Left lung (tissue), 10 donors: ENCODE measurements around the gene SSPN. TPM values are rescaled to one million over a fixed set of nuclear protein-coding genes. Genes with fewer than 3 reads are reported as not detected.

Experiments
- ATAC-seq: fragments of 200-7000 bp; cut with Tn5 transposase; one replicate; pipeline ENCODE4 v1.9.1; 2020; ENCODE audit warnings: moderate library complexity
- DNase-seq, 4 donors: peaks; one replicate each; pipeline ENCODE4 v3.0.0-alpha.2; 2013 to 2020
- H3K27ac ChIP-seq, 2 donors: fragments of 200-600 bp; sonication (generic) in 1 of 2; one replicate each; pipeline versions ENCODE4 v1.5.0 to v1.8.0; 2020 to 2021
- H3K27me3 ChIP-seq, 2 donors: fragments of 200-600 bp; sonication (generic) in 1 of 2; one replicate each; pipeline versions ENCODE4 v1.5.0 to v1.8.0; 2020 to 2021
- H3K36me3 ChIP-seq, 2 donors: fragments of 200-600 bp; sonication (generic) in 1 of 2; one replicate each; pipeline versions ENCODE4 v1.5.0 to v1.8.0; 2020 to 2021
- H3K4me1 ChIP-seq, 2 donors: fragments of 200-600 bp; one replicate each; pipeline ENCODE4 v1.8.0; 2021
- H3K4me3 ChIP-seq, 2 donors: fragments of 200-600 bp; sonication (generic) in 1 of 2; one replicate each; pipeline versions ENCODE4 v1.5.0 to v1.8.0; 2020 to 2021; ENCODE audit warnings: mild to moderate bottlenecking in 1 of 2
- H3K9me3 ChIP-seq, 2 donors: fragments of 200-600 bp; sonication (generic) in 1 of 2; one replicate each; pipeline versions ENCODE4 v1.5.0 to v1.8.0; 2020 to 2021
- intact Hi-C, 2 donors: fragments of 100-400 bp; cut with DNase I; formaldehyde crosslinking; loops; one replicate each; pipeline versions ENCODE4 v1.11.2 to v1.14.2; 2022
- polyA plus RNA-seq, 6 donors: library from polyadenylated mRNA; unstranded; fragments of 120-200 nt; gene quantifications; one replicate each; pipeline ENCODE4 v1.2.1, GENCODE V29; 2013; ENCODE audit not compliant: insufficient read length in 6 of 6
- total RNA-seq, 2 donors: library from RNA; stranded (reverse); fragmentation: NEBNext Ultra II Directional; extraction: Animal tissue kit (Norgen Biotek cat#: 25700); gene quantifications; one replicate each; pipeline ENCODE4 v1.2.1, GENCODE V29; 2021
- TF ChIP-seq, protein P1 (sequence below), 2 donors: fragments of 200-600 bp; sonication (generic) in 1 of 2; IDR thresholded peaks; one replicate each; pipeline versions ENCODE4 v1.5.0 to v1.8.0; 2021; ENCODE audit warnings: antibody characterized with exemption in 2 of 2
- donor health status: DM: no; HTN: yes; CAD: no.
- donor health status: DM: no; HTN: no; CAD: no.

The SSPN gene
- total and polyA plus RNA-seq, 8 donors: 6.9 to 18.6 (median 14.7) TPM

DNA sequence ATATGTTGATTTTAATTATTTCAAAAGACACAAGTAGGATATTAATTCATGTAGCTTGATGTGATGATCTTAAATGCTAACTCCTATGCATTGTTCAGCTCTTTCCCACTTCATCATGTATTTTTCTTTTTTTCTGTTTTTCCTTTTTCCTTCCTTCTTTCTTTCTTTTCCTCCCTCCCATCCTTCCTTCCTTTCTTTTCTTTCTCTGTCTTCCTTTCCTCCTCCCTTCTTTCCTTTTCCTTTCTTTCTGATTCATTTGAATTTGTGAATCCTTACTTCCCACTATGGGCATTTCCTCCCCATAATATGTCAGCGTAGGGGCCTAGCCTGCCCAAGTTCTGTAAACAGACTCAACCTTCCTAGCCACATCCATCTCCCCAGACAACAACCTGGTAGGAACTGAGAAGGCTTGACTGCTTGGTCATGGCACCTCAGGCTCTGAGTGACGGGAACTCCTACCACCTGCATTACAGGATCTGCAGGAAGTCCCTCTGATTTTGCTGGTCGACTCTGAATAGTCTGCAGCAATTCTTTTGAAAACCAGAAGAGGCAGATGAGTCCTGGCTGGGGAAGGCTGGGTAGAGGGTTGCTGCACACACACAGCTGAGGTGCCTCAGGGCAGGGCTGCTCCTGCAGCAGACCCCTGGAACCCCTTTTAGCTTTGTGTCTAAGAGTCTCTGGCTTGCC lies 37.2 kb upstream of the SSPN start:
- no peak overlapping the region for H3K4me3 ChIP-seq
- no peak overlapping the region for H3K27ac ChIP-seq
- H3K27me3 ChIP-seq: no peaks in the 10 kb centered on the region
- intact Hi-C loops: no loop called here
- TF ChIP-seq, protein P1, sequence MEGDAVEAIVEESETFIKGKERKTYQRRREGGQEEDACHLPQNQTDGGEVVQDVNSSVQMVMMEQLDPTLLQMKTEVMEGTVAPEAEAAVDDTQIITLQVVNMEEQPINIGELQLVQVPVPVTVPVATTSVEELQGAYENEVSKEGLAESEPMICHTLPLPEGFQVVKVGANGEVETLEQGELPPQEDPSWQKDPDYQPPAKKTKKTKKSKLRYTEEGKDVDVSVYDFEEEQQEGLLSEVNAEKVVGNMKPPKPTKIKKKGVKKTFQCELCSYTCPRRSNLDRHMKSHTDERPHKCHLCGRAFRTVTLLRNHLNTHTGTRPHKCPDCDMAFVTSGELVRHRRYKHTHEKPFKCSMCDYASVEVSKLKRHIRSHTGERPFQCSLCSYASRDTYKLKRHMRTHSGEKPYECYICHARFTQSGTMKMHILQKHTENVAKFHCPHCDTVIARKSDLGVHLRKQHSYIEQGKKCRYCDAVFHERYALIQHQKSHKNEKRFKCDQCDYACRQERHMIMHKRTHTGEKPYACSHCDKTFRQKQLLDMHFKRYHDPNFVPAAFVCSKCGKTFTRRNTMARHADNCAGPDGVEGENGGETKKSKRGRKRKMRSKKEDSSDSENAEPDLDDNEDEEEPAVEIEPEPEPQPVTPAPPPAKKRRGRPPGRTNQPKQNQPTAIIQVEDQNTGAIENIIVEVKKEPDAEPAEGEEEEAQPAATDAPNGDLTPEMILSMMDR (IDR thresholded peaks at IDR 0.05): no peak
- DNase-seq: no peak
- ATAC-seq: no peak
- peaks cover 0 to 4% of the 10 kb centered on the region in 2 donors for H3K4me1 ChIP-seq
- no peaks in the 10 kb centered on the region for H3K36me3 ChIP-seq
- no peaks in the 10 kb centered on the region for H3K9me3 ChIP-seq

DNA sequence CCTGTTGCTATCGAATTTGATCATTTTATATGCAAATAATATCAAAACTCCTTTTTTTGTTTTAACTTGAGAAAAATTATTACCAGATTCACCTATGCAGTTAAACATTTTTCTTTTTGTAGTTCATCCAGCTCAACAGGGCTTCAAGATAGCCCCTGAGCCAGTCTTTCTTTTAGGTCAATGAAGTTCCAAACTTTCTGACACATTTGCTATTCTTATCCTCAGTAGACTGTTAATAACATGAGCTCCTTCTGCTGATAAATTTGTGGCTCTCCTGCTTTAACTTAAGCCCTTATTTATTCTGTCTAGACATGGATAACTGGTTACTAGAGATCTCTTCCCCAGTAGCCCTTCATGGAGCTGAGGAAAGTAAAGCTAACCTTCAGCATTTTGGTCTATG lies 33.2 kb upstream of the SSPN start:
- Histone ChIP-seq H3K27ac (no peak overlapping the region), H3K27me3 (no peaks in the 10 kb centered on the region), H3K4me3 (no peak overlapping the region), H3K36me3 (no peaks in the 10 kb centered on the region), H3K9me3 (no peaks in the 10 kb centered on the region), H3K4me1 (no peaks in the 10 kb centered on the region)
- intact Hi-C loops: no loop called here
- ATAC-seq (no peak), DNase-seq (no peak)
- TF ChIP-seq, protein P1 (IDR thresholded peaks at IDR 0.05): no peak

DNA sequence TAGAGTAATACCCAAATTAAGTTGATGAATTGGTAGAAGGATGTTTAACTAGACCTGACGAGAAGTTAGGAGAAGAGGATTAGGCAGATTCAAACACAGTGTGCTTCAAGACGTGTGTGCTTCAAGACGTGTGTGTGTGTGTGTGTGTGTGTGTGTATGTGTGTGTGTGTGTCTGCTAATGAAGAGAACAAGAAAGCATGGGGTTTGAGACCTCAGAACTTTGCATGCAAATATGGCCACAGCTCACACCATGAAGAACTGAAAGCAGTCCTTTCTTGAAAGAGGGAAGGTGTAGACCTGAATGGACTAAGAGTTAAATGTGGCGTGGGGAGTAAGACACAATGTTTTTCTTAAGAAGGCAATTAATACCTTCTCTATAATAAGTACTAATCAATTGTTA lies 32.5 kb upstream of the SSPN start:
- ATAC-seq: no peak
- no peak for DNase-seq
- Histone ChIP-seq H3K36me3 (no peaks in the 10 kb centered on the region), H3K4me3 (no peak overlapping the region), H3K27me3 (no peaks in the 10 kb centered on the region), H3K27ac (no peak overlapping the region), H3K4me1 (no peaks in the 10 kb centered on the region), H3K9me3 (no peaks in the 10 kb centered on the region)
- TF ChIP-seq, protein P1 (IDR thresholded peaks at IDR 0.05): no peak
- intact Hi-C loops: no loop called here

DNA sequence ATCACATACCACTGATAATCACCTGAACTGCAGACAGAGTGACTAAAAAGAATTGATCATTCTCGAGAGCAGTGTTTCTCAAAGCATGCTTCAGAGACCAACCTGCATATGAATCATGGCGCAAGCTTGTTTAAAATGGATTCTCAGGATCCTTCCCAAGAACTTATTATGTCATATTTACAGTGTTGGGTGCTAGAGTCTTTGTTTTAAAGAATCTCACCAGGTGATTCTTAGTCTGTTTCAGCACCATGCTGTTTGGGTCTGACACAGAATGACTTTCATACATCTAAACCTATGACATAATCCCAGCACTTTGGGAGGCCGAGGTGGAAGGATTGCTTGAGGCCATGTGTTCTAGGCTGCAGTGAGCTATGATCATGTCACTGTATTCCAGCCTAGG lies 31.3 kb upstream of the SSPN start:
- ATAC-seq (no peak), DNase-seq (no peak)
- Histone ChIP-seq H3K4me1 (no peaks in the 10 kb centered on the region), H3K27ac (no peak overlapping the region), H3K9me3 (no peaks in the 10 kb centered on the region), H3K4me3 (no peak overlapping the region), H3K27me3 (no peaks in the 10 kb centered on the region), H3K36me3 (no peaks in the 10 kb centered on the region)
- TF ChIP-seq, protein P1 (IDR thresholded peaks at IDR 0.05): no peak
- intact Hi-C loops: no loop called here

DNA sequence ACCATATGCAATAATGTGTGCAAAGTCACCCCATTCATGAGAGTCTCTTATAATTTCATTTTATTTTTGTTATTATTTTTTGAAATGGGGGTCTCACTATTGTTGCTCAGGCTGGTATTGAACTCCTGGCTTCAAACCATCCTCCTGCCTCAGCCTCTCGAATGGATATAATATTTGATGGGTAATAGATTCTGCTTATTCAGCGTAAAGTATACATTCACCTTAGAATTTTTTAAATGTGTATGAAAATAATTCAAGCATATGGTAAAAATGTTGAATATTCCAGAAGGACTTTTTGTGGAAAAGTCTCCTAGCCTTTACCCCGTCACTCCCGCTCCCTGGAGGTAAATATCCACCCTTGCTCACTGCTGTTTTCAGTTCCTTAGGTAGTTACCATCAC lies 23.4 kb upstream of the SSPN start:
- no peak for ATAC-seq
- H3K27me3 ChIP-seq: no peaks in the 10 kb centered on the region
- H3K4me1 ChIP-seq: no peaks in the 10 kb centered on the region
- H3K4me3 ChIP-seq: no peak overlapping the region
- TF ChIP-seq, protein P1 (IDR thresholded peaks at IDR 0.05): no peak
- no peak for DNase-seq
- no peaks in the 10 kb centered on the region for H3K9me3 ChIP-seq
- H3K36me3 ChIP-seq: no peaks in the 10 kb centered on the region
- intact Hi-C loops: no loop called here
- no peak overlapping the region for H3K27ac ChIP-seq
